ENCODE results near the gene ARHGAP4.

ARHGAP4 gene

DNA sequence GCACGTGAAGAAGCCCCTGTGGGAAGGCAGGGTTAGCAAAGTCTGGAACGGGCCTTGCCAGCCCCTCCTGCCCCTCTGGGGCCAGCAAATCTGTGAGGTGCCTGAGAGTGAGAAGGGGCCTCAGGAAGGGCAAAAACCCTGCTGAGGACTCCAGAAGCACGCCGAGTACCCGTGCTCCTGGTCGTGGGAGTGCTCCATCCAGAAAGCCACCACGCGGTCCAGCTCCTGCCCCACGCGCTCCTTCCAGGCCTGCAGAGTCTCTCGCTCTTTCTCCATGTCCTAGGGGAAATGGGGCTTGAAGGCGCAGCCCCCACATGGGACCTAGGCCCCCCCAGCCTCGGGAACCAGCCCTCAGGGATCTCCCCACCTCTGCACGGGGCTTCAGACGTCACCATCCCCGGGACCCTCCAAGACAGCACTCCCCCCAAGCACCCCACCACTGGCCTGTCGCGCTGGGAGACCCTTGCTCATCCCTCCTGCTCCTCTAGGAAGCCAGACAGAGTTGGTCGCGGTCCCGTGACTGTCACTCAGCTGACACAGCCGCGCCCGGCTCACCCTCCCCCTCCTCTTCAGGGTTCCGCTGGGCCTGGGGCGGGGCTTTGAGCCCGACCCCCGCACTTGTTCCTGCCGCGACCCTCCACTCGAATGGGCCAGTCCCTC is 18.2 kb upstream of the ARHGAP4 start, which contains the start of gene RENBP:
RENBP (minus strand) TSS at position 504 of the 660 bp plus-strand sequence; CDS start at position 471, 33 bp downstream.
- DNase-seq, result no peak

DNA sequence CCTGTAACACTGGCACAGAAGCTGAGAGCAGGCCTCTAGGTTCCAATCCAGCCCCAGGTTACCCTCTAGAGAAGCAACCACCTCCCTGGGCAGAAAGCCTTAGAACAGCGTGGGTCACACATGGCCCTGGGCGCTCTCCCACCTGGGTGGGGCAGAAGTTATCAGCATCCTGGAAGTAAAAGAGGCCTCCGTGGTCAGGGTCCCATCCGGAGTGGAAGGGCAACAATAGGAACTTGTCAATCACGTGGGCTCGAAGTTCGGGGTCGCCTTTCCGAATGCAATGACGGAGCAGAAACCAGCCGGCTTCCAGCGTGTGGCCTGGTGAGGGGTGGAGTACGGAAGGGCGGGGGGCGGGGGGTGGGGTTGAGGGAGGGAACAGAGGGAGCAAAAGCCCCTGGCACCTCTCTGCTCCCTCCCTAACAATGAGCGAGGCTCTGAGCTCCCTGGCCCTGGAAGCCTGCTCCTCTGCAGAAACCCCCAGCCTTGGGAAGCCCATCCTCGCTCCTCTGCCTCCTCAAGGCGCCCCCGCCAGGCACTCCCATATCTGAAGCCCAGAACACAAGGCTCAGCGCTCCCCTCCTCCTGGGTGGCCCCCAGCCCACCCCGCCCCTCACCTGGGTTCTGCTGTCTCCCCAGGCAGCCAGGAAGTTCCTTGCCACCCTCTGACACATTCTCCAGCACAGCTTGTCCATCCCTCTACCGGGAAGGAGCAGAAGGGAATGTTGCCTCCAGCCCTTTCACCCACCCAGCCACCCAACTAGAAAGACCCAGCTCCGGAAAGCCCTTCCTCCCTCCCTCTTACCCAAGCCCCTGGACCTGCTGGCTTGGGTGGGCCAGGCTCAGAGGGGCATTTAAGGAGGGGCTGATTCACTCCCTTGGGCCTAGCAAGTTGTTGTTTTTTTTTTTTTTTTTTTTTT is 15.5 kb upstream of the ARHGAP4 start:
- no peak for DNase-seq

DNA sequence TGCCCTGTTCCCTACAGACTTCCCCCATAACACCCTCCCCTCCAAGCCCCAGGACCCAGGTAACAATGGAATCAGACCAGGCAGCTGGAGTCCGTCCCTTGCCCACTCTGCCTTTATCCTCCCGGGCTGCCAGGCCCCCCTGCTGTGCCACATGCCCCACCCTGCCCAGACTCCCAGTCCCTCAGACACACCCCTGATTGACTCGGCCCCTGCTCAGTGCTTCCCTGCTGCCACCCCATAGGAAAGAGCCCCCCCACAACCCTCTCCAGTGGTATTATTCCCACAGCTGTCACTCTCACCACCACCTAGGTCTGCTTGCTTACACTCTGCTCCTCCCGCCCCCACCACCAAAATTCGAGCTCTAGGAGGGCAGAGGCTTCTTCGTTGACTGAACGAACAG is 13.5 kb upstream of the ARHGAP4 start:
- no peak for DNase-seq

- no peak for DNase-seq
Observed at GRCh38 chrX:153938226-153938786, 12.2 kb upstream of the ARHGAP4 start.

GRCh38 chrX:153937056-153937455 is 11.0 kb upstream of the ARHGAP4 start:
- no peak for DNase-seq

DNA sequence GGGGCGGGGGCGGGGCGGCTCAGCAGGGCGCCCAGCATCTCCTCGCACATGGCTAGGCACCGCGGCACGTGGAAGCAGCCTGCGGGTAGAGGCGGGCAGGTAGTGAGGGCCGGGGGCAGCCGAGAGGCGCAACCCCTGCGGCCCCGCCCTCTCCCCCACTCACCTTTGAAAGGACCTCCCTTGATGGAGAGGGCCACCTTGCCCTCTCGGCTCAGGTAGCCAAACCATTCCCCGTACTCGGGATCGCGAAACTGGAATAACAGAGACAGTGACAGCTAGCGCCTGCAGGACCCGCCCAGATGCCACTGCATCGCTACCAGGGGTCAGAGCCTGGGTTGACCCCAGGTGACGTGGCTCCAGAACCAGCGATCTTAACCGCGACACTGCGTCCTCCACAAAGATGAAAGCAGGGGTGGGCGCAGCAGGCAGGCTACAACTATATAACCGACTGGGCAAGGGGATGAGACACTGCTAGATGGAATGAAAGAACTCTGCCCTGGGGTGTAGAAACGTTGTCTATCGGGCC is 9.3 kb upstream of the ARHGAP4 start:
- no peak for DNase-seq

DNA sequence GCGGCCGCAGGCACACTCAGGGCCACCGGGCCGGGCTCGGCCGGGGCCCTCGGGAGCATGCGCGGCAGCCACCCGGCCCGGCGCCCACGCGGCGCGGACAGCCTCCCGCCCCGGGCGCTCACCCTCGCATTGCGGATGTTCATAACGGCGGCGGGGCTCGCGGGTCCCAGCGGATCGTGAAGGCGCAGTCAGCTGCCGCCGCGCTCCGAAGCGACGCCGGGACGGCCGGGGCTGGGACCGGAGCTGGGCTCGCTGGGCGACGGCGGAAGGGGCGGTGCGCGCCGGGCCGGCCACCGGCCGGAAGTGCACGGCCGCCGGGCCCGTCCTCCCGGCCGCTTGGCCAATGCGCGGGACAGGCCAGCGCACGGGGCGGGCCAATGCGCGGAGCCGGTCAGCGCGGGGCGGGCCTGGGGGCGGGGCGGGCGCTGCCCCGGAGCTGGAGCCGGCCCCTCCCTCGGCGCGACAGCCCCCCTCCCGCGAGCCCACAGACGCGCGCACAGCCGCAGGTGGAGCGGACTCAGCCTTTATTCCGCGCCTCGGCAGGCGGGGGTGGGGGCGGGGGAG is 8.8 kb upstream of the ARHGAP4 start, which contains the start of gene NAA10:
NAA10 (minus strand) TSS at position 276 of the 564 bp plus-strand sequence; CDS start at position 143, 133 bp downstream.
- DNase-seq, result peak; percentile 14

DNA sequence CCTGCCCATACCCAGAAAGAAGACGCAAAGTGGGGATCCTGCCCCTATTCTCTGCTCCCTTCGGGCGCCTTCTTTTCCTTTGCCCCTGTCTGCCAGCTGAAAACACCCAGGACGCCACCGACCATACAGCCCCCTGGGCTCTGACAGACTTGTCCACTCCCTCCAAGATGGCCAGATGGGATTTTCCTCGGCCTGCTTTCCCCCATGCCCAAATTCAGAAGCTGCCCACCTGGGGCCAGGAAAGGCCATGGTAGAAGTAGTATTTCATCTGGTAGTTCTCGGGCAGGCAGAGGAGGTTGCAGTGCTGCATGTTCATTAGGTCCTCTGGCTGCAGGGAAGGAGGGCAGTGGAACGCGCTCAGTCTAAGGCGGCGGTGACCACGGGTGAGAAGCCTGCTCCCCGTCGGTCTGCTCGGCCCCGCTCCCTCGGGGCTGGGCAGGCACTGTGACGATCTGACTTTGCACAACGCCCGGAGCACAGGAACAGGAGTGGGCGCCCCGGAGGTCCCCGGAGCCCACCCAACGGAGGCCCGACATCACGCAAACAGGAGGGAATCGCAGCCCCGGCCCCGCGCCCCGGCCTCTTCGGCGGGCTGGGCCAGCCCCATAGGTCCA is 8.2 kb upstream of the ARHGAP4 start:
- no peak for DNase-seq

DNA sequence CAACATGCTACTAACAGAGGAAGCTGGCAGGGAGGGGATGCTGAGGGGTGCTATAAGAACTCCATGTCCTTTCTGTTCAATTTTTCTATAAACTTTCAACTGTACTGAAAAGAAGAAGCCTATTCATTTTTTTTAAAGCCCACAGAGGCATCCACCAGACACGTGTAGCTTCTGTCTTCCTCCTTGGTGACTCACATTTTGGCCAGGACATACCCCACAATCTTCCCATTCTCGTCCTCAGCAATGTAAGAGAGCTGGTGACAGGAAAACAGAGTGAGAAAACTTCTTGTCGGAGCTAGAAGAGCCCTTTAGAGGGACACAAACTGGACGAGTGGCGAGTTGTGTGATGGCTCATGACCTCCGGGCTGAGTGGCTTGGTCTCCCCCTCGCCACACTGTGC is 7.7 kb upstream of the ARHGAP4 start:
- no peak for DNase-seq

- no peak for DNase-seq
Observed at GRCh38 chrX:153932220-153932915, 6.3 kb upstream of the ARHGAP4 start.

DNA sequence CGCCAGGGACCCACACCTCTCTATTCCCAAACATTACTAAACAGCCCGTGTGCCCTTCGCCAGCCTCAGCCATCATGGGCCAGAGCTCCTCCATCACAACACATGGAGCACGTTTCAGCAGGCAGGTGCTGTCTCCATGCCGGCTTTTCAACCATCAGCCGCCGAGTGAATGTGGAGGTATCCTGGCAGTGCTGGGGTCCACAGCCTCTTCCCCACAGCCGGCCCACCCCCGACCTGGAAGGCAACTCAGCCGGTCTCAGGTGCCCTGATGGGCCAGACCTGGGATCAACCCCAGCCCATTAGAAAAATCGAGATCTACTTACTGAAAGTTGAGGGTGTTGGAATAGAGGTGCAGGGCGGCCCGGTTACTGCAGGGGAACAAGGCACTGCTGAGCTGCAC is 5.7 kb upstream of the ARHGAP4 start:
- DNase-seq, result no peak

DNA sequence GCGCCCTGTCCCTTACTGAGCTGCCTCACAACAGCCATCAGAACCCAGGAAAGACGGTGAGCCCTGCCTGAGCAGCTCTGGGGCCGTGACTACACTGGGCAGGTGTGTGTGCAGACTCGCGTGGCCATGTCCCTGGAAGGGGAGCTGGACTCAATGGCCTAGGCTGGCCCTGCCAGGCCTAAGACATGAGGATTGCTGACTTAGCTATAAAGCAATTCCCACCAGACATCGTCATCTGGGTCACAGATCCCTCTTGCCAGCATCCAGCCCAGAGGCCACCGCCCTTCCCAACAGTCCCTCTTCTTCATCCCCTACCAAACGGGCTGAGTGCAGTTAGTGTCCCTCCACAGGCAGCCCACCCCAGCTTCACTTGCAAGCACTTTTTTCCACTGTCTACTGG is 5.1 kb upstream of the ARHGAP4 start:
- DNase-seq, result no peak

DNA sequence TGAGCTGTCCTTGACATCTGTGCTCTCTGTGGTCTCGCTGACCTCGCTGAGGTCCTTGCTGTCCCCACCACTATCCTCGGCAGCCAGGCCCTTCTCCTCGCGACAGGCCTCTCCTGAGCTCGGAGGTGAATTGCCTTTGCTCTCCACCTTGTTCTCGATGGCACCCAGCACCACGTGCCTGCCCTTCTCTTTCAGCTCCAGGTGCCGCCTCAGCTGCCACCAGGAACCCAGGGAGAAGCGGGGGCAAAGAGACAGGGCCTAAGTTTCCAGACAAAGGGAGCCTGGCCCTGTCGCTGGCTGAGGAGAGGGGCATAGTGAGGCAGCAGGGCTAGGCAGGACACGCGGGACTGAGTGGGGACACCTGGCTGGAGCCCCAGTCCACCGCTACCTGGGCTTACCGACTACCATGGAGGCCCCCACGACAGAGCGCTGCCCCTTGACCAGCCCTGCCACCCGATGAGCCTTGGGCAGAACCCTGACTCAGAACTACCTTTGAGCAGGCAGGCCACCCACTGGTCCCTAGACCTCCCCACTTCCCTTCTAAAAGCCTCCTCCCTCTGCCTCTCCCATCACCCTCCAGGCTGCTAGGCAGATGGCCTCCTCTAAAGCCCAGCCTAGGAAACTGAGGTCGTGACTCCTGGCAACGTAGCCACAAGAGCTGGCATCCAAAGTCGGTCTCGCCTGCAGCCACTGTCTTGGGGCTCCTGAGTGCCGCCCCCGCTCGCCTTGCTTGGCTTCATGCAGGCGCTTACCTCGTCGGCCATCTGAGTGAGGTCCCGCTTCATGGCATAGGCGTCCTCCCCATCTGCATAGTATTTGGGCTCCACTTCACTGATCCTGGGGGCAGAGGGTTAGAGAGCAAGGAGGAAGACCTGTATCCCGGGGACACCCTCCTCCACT is 4.2 kb upstream of the ARHGAP4 start:
- DNase-seq, result no peak

DNA sequence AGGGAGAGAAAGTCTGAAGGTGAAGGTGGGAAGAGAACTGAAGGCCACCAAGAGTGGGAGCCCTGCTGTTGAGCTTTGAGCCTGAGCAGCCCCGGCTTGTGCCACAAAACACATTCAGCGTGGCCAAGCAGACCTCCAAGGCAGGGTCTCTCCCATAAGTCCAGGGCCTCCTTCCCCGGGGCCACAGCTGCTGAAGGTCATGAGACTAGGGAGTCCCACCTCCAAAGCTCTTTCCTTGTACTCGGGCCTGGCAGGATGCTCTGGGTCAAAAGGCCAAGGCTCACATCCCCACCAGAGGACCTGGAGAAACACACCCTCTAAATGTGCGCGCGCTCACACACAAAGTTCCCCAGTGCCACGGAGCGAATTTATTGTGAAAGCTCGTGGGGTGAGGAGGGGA is 3.5 kb upstream of the ARHGAP4 start:
- no peak for DNase-seq

DNA sequence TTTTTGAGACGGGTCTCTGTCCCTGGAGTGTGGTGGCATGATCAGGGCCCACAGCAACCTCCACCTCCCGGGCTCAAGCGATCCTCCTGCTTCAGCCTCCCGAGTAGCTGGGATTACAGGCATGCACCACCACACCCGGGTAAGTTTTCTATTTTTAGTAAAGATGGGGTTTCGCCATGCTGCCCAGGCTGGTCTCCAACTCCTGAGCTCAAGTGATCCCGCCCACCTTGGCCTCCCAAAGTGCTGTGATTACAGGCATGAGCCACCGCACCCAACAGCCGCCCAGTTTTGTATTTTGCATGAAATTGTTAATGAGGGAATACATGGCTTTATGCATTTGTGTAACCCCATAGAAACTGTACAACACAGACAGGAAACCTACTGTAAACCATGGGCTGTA is 2.8 kb upstream of the ARHGAP4 start:
- DNase-seq, result no peak

- DNase-seq, result peak; percentile 83
Observed at GRCh38 chrX:153927922-153928760, 2.1 kb upstream of the ARHGAP4 start.

- no peak for DNase-seq
Observed at GRCh38 chrX:153927672-153927921, 1.5 kb upstream of the ARHGAP4 start.

DNA sequence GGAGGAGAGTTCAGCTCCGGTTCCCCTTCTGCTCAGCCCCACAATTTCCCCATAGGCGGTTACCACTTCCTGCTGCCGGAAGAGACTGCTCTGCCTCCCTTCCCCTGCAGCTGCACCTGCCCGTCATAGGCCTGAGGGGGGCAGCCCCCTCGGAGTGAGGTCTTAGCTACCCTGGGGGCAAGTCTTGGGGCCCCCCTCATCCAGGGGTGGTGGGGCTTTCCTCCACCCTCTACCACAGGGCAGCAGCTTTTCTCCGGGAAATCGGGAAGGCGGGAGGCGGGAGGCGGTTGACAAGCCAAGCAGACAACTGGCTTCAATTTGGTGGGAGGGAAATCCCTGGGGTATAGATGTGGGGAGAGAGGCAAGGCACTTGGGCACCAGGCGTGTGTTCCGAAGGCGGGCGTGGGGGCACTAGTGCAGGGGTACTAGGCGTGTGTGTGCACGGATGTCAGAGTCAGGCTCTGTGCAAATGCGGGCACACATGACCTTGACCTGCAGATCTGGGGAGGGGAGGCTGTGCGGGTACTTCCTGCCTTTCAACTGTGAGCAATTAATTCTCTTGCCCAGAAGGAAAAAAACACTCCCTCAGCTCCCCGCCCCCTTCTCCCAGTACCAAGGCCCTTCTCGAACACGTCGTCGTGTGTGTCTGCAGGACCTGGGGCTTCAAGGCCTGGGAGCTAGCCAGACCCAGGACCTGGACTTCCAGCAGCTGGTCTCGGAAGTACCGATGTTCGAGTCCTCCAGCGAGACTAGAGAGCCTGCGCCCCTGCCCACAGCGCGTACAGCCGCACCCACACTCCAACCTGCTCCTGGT is 1.0 kb upstream of the ARHGAP4 start:
- peak; percentile 29 for DNase-seq

GRCh38 chrX:153926552-153926857 is 441 bp upstream of the ARHGAP4 start:
- DNase-seq, result no peak

GRCh38 chrX:153925387-153925738 is 701 bp downstream of the ARHGAP4 start:
- no peak for DNase-seq
